ENCODE measurements around the gene BRAT1. TPM values are rescaled to one million over a fixed set of nuclear protein-coding genes. Genes with fewer than 3 reads are reported as not detected.
"Not testable (repeated sequence)": the region's sequence is repeated elsewhere in the genome, so short reads cannot be mapped to it uniquely, and the experiment has no call there.

BRAT1 gene
- total RNA-seq, 1 donor from 2014 or later: 19.7 TPM

GRCh38 chr7:2564970-2565540, 9.7 kb upstream of the BRAT1 start:
- H3K27ac Mint-ChIP-seq (ENCODE audit: unreplicated experiment): no peak overlapping the region
- FAIRE-seq: no peak
- no peak for TF ChIP-seq CTCF (IDR thresholded peaks at IDR 0.05; ENCODE audit: insufficient read depth, low read depth, low read length)

GRCh38 chr7:2563955-2564354, 8.6 kb upstream of the BRAT1 start:
- not testable (repeated sequence) for H3K27me3 ChIP-seq (ENCODE audit: insufficient read depth, low read length)

More at GRCh38 chr7:2564970-2565540, 9.7 kb upstream of the BRAT1 start:
- Histone ChIP-seq H3K27me3 (ENCODE audit: insufficient read depth, low read length) (no peaks in the 10 kb centered on the region), H3K4me3 (ENCODE audit: insufficient read depth, low read depth, low read length) (no peak overlapping the region), H3K4me2 (ENCODE audit: low read length) (no peak overlapping the region), H3K36me3 (ENCODE audit: insufficient read depth, low read length) (no peaks in the 10 kb centered on the region), H3K9ac (ENCODE audit: low read length) (no peak overlapping the region), H4K20me1 (ENCODE audit: insufficient read depth, low read length) (peaks cover 27% of the 10 kb centered on the region), H2AFZ (ENCODE audit: low read depth, low read length) (no peak overlapping the region), H3K79me2 (ENCODE audit: insufficient read depth, low read length) (peaks cover 10% of the 10 kb centered on the region), H3K4me1 (ENCODE audit: insufficient read depth, low read length) (peaks cover 6% of the 10 kb centered on the region), H3K9me3 (ENCODE audit: insufficient read depth, low read depth, low read length) (no peaks in the 10 kb centered on the region), H3K27ac (ENCODE audit: low read depth, low read length) (no peak overlapping the region)
- no peak for DNase-seq (ENCODE audit: low read depth)
- H3K27me3 Mint-ChIP-seq (ENCODE audit: low read depth, unreplicated experiment): no peaks in the 10 kb centered on the region
- peaks cover 3% of the 10 kb centered on the region for H3K36me3 Mint-ChIP-seq (ENCODE audit: low read depth, unreplicated experiment)
- H3K4me1 Mint-ChIP-seq (ENCODE audit: low read depth, unreplicated experiment): peaks cover 2% of the 10 kb centered on the region
- H3K9me3 Mint-ChIP-seq (ENCODE audit: unreplicated experiment): no peaks in the 10 kb centered on the region
- no peak overlapping the region for H3K4me3 Mint-ChIP-seq (ENCODE audit: unreplicated experiment)

GRCh38 chr7:2559283-2559950, 4.1 kb upstream of the BRAT1 start:
- Mint-ChIP-seq H3K4me3 (ENCODE audit: unreplicated experiment) (peak overlapping the region; percentile 78), H3K4me1 (ENCODE audit: low read depth, unreplicated experiment) (peaks cover 2% of the 10 kb centered on the region), H3K27ac (ENCODE audit: unreplicated experiment) (no peak overlapping the region), H3K36me3 (ENCODE audit: low read depth, unreplicated experiment) (no peaks in the 10 kb centered on the region), H3K9me3 (ENCODE audit: unreplicated experiment) (no peaks in the 10 kb centered on the region), H3K27me3 (ENCODE audit: low read depth, unreplicated experiment) (no peaks in the 10 kb centered on the region)
- peak overlapping the region; percentile 77 for H3K9ac ChIP-seq (ENCODE audit: low read length)
- H3K27me3 ChIP-seq (ENCODE audit: insufficient read depth, low read length): no peaks in the 10 kb centered on the region
- no peaks in the 10 kb centered on the region for H3K9me3 ChIP-seq (ENCODE audit: insufficient read depth, low read depth, low read length)
- peak overlapping the region; percentile 70 for H3K4me3 ChIP-seq (ENCODE audit: insufficient read depth, low read depth, low read length)
- no peaks in the 10 kb centered on the region for H3K36me3 ChIP-seq (ENCODE audit: insufficient read depth, low read length)
- DNase-seq (ENCODE audit: low read depth): no peak
- TF ChIP-seq CTCF (IDR thresholded peaks at IDR 0.05; ENCODE audit: insufficient read depth, low read depth, low read length) (no peak), EZH2 (IDR thresholded peaks at IDR 0.05; ENCODE audit: insufficient read depth, low read length) (no peak)
- H2AFZ ChIP-seq (ENCODE audit: low read depth, low read length): peak overlapping the region; percentile 85
- peaks cover 20% of the 10 kb centered on the region for H3K79me2 ChIP-seq (ENCODE audit: insufficient read depth, low read length)
- peaks cover 12% of the 10 kb centered on the region for H3K4me1 ChIP-seq (ENCODE audit: insufficient read depth, low read length)
- peak overlapping the region; percentile 86 for H3K4me2 ChIP-seq (ENCODE audit: low read length)
- H3K27ac ChIP-seq (ENCODE audit: low read depth, low read length): no peak overlapping the region
- no peak for FAIRE-seq
- peaks cover 4% of the 10 kb centered on the region for H4K20me1 ChIP-seq (ENCODE audit: insufficient read depth, low read length)

More at GRCh38 chr7:2563955-2564354, 8.6 kb upstream of the BRAT1 start:
- not testable (repeated sequence) for H3K4me1 Mint-ChIP-seq (ENCODE audit: low read depth, unreplicated experiment); H3K27ac ChIP-seq (ENCODE audit: low read depth, low read length); DNase-seq (ENCODE audit: low read depth); FAIRE-seq; H2AFZ ChIP-seq (ENCODE audit: low read depth, low read length); H3K4me2 ChIP-seq (ENCODE audit: low read length); H3K4me3 Mint-ChIP-seq (ENCODE audit: unreplicated experiment); H3K9me3 ChIP-seq (ENCODE audit: insufficient read depth, low read depth, low read length); H3K4me1 ChIP-seq (ENCODE audit: insufficient read depth, low read length); H3K9me3 Mint-ChIP-seq (ENCODE audit: unreplicated experiment); H3K27ac Mint-ChIP-seq (ENCODE audit: unreplicated experiment); H3K27me3 Mint-ChIP-seq (ENCODE audit: low read depth, unreplicated experiment); H3K36me3 Mint-ChIP-seq (ENCODE audit: low read depth, unreplicated experiment); H3K9ac ChIP-seq (ENCODE audit: low read length); H3K4me3 ChIP-seq (ENCODE audit: insufficient read depth, low read depth, low read length); H3K36me3 ChIP-seq (ENCODE audit: insufficient read depth, low read length)
- peaks cover 27% of the 10 kb centered on the region for H4K20me1 ChIP-seq (ENCODE audit: insufficient read depth, low read length)
- peaks cover 21% of the 10 kb centered on the region for H3K79me2 ChIP-seq (ENCODE audit: insufficient read depth, low read length)

Data from astrocyte (in vitro differentiated cells and primary cell).